Measurements from ENCODE around the gene SLC25A47. TPM values are rescaled to one million over a fixed set of nuclear protein-coding genes. Genes with fewer than 3 reads are reported as not detected.

Gene SLC25A47
- total and polyA plus RNA-seq, 2 donors (not counting 1 experiment from before 2014, with no cell fraction given) = not detected

DNA sequence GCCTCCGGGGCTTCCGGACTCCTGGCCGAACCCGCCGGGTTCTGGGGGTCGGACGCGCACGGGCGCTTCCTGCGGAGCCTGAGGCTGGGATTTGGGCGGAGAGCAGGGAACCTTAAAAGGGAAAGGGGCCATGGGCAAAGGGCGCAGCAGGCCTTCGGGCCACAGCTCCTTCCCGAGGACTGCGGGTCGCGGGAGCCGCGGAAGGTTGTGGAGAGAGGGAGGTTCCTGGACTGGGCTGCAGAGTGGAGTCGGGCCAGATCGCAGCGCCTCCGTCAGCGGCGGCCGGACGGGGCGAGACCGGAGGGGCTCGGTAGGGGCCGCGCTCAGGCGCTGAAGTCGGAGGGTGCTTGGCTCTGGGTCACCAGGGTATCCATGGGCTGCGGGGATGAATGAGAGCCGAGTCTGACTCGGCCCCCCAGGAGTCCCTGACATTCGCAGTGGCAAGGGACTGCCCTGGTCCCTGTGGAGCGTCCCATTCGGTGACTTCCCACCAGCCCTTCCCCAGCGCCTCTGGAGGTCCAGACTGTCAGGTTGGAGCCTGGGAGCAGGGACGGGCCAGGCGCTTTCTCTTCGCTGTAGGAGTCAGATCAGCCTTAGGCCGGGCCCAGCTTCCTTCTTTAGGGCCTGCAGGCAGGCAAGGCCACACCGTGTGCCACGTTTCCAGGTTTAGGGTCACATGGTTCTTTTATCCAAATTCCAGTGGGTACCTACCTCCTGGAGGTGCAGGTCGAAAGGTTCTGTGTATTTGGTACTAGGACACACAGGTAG is 16.0 kb upstream of the SLC25A47 start:
- no peaks in the 10 kb centered on the region for H3K27me3 Mint-ChIP-seq
- Histone ChIP-seq H3K4me3 (ENCODE audit: control extremely low read depth in 1 of 5, extremely low read depth in 1 of 5, insufficient read depth in 1 of 5, low read depth in 2 of 5, low read length in 4 of 5) (peak overlapping the region in 4 of 5 experiments; percentile 70 to 81 (median 80)), H3K79me2 (ENCODE audit: control insufficient read depth, insufficient read depth, low read length) (peaks cover 16% of the 10 kb centered on the region), H3K27me3 (replicated peaks in 1 of 4; ENCODE audit: control extremely low read depth in 1 of 4, control insufficient read depth in 3 of 4, insufficient read depth in 4 of 4, low read length in 3 of 4) (peaks cover 0 to 3% (median 0%) of the 10 kb centered on the region in 4 experiments), H3K9me3 (ENCODE audit: control extremely low read depth in 1 of 3, control insufficient read depth in 2 of 3, insufficient read depth in 1 of 3, low read length in 2 of 3) (no peaks in the 10 kb centered on the region), H3K9ac (ENCODE audit: low read length) (peak overlapping the region; percentile 77), H3K27ac (ENCODE audit: low read length in 2 of 2) (peak overlapping the region in 1 of 2 donors; percentile 46), H3K4me2 (replicated peaks; ENCODE audit: low read depth, low read length, poor library complexity, severe bottlenecking) (peak overlapping the region; percentile 95), H4K20me1 (ENCODE audit: control insufficient read depth, insufficient read depth, low read length, poor library complexity, severe bottlenecking) (no peaks in the 10 kb centered on the region), H3K36me3 (replicated peaks in 1 of 2; ENCODE audit: control extremely low read depth in 1 of 2, control insufficient read depth in 1 of 2, extremely low read depth in 1 of 2, insufficient read depth in 2 of 2, low read length in 1 of 2) (no peaks in the 10 kb centered on the region), H2AFZ (ENCODE audit: insufficient read depth, low read depth, low read length, poor library complexity, severe bottlenecking) (peak overlapping the region; percentile 87), H3K4me1 (ENCODE audit: control insufficient read depth in 2 of 2, insufficient read depth in 2 of 2, low read length in 2 of 2) (peaks cover 26 to 38% of the 10 kb centered on the region in 2 donors)
- ATAC-seq (ENCODE audit: low read depth) = no peak
- intact Hi-C loops (cut with micrococcal nuclease) = loop anchor here (1.0 to 10.0 kb wide), 5 partner anchors 11 to 702 kb away; partner anchors contain the start of genes CCDC85C and WDR25
- peak; percentile 23 for DNase-seq
- H3K9me3 Mint-ChIP-seq (ENCODE audit: insufficient read depth) = no peaks in the 10 kb centered on the region
- ChIA-PET POLR2A (interaction anchor here (1.1 kb wide), 1 partner anchor 10 kb away, joined by 3 read pairs; no protein-coding TSS in a partner anchor), CTCF (interaction anchor here (0.9 to 1.5 kb wide), 4 partner anchors 10 to 71 kb away, joined by 3 to 5 read pairs (median 4); no protein-coding TSS in a partner anchor)
- peak overlapping the region; percentile 88 for H3K4me3 Mint-ChIP-seq
- TF ChIP-seq EZH2 (IDR thresholded peaks at IDR 0.05; ENCODE audit: borderline replicate concordance, insufficient read depth, low read depth, low read length, poor library complexity, severe bottlenecking) = no peak
- TF ChIP-seq, protein P1, sequence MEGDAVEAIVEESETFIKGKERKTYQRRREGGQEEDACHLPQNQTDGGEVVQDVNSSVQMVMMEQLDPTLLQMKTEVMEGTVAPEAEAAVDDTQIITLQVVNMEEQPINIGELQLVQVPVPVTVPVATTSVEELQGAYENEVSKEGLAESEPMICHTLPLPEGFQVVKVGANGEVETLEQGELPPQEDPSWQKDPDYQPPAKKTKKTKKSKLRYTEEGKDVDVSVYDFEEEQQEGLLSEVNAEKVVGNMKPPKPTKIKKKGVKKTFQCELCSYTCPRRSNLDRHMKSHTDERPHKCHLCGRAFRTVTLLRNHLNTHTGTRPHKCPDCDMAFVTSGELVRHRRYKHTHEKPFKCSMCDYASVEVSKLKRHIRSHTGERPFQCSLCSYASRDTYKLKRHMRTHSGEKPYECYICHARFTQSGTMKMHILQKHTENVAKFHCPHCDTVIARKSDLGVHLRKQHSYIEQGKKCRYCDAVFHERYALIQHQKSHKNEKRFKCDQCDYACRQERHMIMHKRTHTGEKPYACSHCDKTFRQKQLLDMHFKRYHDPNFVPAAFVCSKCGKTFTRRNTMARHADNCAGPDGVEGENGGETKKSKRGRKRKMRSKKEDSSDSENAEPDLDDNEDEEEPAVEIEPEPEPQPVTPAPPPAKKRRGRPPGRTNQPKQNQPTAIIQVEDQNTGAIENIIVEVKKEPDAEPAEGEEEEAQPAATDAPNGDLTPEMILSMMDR (IDR thresholded peaks at IDR 0.05) = no peak
- H3K4me1 Mint-ChIP-seq = peaks cover 24% of the 10 kb centered on the region
- WGBS (ENCODE audit: insufficient coverage) = 10% methylated on average over 47 of the region's 49 CpGs
- H3K27ac Mint-ChIP-seq = peak overlapping the region; percentile 83

Data from B cell (primary cell).